Stimulated activated CD8-positive, alpha-beta memory T cell treated with anti-CD3 and anti-CD28 coated beads, Interleukin-4, amount 100 ng/mL, for 1 hour (primary cell): ENCODE data around the gene HLA-DRB5.
"Not testable (repeated sequence)": the region's sequence is repeated elsewhere in the genome, so short reads cannot be mapped to it uniquely, and the experiment has no call there.

Experiments used
- DNase-seq, 2 donors: peaks; one replicate each; pipeline ENCODE4 v3.0.0-alpha.2; 2020; ENCODE audit warnings: low read depth in 2 of 2, low spot score in 1 of 2

Gene HLA-DRB5

GRCh38 chr6:32517654-32518445 is 12.2 kb downstream of the HLA-DRB5 start:
- no peak for DNase-seq

DNA sequence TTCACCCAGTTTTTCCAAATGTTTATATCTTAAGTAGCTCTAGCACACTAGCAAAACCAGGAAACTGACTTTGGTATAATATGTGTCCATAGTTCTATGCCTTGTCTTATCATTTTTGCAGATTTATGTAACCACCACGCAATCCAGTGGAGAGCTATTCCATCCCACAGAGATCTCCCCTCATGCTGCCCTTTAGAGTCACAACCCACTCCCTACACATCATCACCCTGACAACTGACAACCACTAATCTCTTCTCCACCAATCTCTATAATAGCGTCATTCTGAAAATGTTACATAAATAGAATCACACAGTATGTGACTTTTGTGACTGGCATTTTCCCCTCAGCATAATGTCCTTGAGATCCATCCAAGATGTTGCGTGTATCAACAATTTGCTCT is 29.1 kb downstream of the HLA-DRB5 start:
- DNase-seq: no peak

DNA sequence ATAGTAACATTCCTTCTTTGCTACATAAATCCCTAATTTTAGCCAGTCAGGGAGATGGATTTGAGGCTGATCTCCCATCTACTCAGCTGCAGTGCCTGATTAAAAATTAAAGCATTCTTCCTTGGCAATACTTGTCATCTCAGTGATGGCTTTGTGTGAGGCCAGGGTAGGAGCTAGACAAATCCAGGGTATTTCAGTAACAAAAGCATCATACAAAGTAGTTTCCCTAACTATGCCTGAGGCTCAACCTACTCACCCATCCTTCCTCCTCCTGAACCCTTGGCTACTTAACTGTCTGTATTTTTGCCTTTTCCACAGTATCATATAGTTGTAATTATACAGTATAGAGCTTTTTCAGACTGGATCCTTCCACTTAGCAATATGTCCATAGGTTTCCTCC is 37.7 kb downstream of the HLA-DRB5 start:
- DNase-seq: no peak

- no peak for DNase-seq
These were observed 38.4 kb downstream of the HLA-DRB5 start for GRCh38 chr6:32491700-32492099.

DNA sequence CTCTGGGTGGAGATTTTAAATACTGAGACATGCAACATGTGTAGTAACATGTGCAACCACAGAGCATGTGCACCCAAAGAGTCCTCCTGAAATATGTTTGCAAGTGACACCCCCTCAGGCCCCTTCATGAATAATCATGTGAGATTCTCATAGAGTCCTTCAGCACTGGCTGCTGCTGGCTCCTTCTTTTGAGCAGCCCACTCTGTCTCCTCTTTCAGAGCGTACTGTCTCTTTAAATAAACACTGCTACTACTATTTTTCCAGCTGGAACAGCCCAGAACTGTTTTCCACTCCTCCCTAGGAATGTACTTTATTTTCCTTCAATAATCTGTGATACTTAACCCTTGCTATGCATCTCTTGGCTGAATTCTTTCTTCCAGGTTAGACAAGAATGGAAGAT is 42.0 kb downstream of the HLA-DRB5 start:
- no peak for DNase-seq

GRCh38 chr6:32484614-32484998 is 45.5 kb downstream of the HLA-DRB5 start:
- DNase-seq: no peak

- DNase-seq: no peak
These were observed 46.0 kb downstream of the HLA-DRB5 start for GRCh38 chr6:32483968-32484613.

- no peak for DNase-seq
These were observed 54.5 kb downstream of the HLA-DRB5 start for GRCh38 chr6:32475392-32476206.

- not testable (repeated sequence) for DNase-seq
These were observed 56.4 kb downstream of the HLA-DRB5 start for GRCh38 chr6:32473376-32474348.

DNA sequence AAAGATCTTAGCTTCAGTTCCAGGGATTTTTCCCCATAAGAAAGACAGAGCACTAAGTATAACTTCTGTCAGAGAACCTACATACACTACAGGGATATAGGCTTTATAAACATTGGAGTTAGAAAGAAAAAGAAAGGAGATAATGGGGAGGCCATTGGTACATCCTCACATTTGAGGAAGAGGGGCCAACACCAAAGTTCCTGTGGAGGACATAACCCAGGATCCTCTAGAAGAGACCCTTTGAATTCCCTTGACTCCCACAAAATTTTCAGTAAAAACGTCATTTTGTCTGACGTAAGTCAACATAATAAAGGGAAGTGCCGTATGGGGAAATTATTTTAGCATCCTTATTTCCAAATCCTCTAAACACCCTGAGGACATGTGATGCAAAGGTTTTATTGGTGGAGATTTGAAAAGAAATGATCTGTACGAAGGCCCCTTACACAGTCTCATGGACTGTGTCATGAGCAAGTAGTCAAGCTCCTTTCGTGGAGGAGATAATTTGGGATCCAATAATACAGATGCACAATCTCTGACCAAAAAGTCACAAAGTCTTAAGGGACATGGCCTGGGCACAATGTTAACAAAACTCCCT is 57.2 kb downstream of the HLA-DRB5 start:
- DNase-seq: no peak

DNA sequence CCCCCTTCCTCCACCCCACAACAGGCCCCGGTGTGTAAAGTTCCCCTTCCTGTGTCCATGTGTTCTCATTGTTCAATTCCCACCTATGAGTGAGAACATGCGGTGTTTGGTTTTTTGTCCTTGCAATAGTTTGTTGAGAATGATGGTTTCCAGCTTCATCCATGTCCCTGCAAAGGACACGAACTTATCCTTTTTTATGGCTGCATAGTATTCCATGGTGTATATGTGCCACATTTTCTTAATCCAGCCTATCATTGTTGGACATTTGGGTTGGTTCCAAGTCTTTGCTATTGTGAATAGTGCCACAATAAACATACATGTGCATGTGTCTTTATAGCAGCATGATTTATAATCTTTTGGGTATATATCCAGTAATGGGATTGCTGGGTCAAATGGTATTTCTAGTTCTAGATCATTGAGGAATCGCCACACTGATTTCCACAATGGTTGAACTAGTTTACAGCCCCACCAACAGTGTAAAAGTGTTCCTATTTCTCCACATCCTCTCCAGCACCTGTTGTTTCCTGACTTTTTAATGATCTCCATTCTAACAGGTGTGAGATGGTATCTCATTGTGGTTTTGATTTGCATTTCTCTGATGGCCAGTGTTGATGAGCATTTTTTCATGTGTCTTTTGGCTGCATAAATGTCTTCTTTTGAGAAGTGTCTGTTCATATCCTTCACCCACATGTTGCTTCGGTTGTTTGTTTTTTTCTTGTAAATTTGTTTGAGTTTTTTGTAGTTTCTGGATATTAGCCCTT is 62.2 kb downstream of the HLA-DRB5 start:
- DNase-seq: not testable (repeated sequence)
